IMR-90 (cell line): ENCODE measurements around the gene MBTPS1.

Experiments
- CEBPB ChIP-seq: IDR thresholded peaks from 2 replicates; pipeline ENCODE4 v1.6.1; 2012; ENCODE audit warnings: low read depth, low read length, improper control_type of control experiment
- FOS ChIP-seq: fragments of 150-350 bp; IDR thresholded peaks from 2 replicates; pipeline ENCODE4 v1.6.1; 2016; ENCODE audit warnings: low read depth, low read length
- MAZ ChIP-seq: IDR thresholded peaks from 2 replicates; pipeline ENCODE4 v1.6.1; 2012; ENCODE audit warnings: low read depth, mild to moderate bottlenecking, low read length, improper control_type of control experiment, moderate library complexity, borderline replicate concordance
- MXI1 ChIP-seq: IDR thresholded peaks from 2 replicates; pipeline ENCODE4 v1.6.1; 2012; ENCODE audit warnings: low read depth, mild to moderate bottlenecking, low read length, moderate library complexity, borderline replicate concordance
- POLR2A ChIP-seq: IDR thresholded peaks from 2 replicates; pipeline ENCODE4 v1.6.1; 2012; ENCODE audit warnings: mild to moderate bottlenecking, low read depth, low read length
- RAD21 ChIP-seq: IDR thresholded peaks from 2 replicates; pipeline ENCODE4 v1.6.1; 2012; ENCODE audit warnings: low read length, improper control_type of control experiment
- RCOR1 ChIP-seq: IDR thresholded peaks from 2 replicates; pipeline ENCODE4 v1.6.1; 2012; ENCODE audit warnings: mild to moderate bottlenecking, low read length, improper control_type of control experiment; ENCODE audit not compliant: insufficient replicate concordance
- SMC3 ChIP-seq: fragments of 150-350 bp; IDR thresholded peaks from 2 replicates; pipeline ENCODE4 v1.6.1; 2016; ENCODE audit warnings: low read depth, mild to moderate bottlenecking, antibody characterized with exemption, low read length, moderate library complexity
- TF ChIP-seq, protein P1 (sequence below): conservative IDR thresholded peaks from 2 replicates; pipeline ENCODE4 v1.5.1; 2012; ENCODE audit warnings: mild to moderate bottlenecking, low read depth, low read length, improper control_type of control experiment
- TF ChIP-seq, protein P2 (sequence below): fragments of 150-350 bp; IDR thresholded peaks from 2 replicates; pipeline ENCODE4 v1.6.1; 2017; ENCODE audit warnings: mild to moderate bottlenecking, antibody characterized with exemption, low read length, low read depth

DNA sequence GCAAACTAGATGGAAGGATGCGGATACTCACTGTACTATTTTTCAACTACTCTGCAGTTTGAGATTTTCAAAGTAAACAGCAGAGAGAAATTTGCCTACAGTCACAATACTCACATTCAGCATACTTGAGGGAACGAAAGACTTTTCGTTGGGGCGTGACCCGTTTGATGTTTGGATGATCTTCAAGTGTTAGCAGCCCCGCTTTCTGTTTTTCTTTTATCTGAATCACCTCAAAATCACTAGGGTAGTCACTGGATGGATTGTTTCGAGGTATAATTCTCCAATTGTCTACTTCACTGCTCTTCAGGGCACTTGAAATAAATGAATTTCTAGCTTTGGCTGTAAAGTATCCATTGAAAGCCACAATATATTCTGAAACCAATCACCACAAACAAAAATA lies 17.8 kb downstream of the MBTPS1 start:
- TF ChIP-seq, protein P1, sequence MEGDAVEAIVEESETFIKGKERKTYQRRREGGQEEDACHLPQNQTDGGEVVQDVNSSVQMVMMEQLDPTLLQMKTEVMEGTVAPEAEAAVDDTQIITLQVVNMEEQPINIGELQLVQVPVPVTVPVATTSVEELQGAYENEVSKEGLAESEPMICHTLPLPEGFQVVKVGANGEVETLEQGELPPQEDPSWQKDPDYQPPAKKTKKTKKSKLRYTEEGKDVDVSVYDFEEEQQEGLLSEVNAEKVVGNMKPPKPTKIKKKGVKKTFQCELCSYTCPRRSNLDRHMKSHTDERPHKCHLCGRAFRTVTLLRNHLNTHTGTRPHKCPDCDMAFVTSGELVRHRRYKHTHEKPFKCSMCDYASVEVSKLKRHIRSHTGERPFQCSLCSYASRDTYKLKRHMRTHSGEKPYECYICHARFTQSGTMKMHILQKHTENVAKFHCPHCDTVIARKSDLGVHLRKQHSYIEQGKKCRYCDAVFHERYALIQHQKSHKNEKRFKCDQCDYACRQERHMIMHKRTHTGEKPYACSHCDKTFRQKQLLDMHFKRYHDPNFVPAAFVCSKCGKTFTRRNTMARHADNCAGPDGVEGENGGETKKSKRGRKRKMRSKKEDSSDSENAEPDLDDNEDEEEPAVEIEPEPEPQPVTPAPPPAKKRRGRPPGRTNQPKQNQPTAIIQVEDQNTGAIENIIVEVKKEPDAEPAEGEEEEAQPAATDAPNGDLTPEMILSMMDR, result no peak
- TF ChIP-seq MXI1 (no peak), POLR2A (no peak), FOS (no peak), SMC3 (no peak), RAD21 (no peak), CEBPB (no peak), RCOR1 (no peak), MAZ (no peak)
- TF ChIP-seq, protein P2, sequence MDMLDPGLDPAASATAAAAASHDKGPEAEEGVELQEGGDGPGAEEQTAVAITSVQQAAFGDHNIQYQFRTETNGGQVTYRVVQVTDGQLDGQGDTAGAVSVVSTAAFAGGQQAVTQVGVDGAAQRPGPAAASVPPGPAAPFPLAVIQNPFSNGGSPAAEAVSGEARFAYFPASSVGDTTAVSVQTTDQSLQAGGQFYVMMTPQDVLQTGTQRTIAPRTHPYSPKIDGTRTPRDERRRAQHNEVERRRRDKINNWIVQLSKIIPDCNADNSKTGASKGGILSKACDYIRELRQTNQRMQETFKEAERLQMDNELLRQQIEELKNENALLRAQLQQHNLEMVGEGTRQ, result no peak
